Peyer's patch (tissue), 4 donors: ENCODE data around the gene KYAT1.

ENCODE experiments used
- CTCF ChIP-seq, 6 experiments: fragments of 450-650 bp in 4 of 6; fragments of 200-600 bp in 2 of 6; sonication (generic) in 1 of 6; IDR thresholded peaks; one replicate each; pipeline ENCODE4 v1.5.1; 2017 to 2019; ENCODE audit warnings: antibody characterized with exemption in 6 of 6, mild to moderate bottlenecking in 3 of 6, moderate library complexity in 1 of 6
- POLR2A ChIP-seq, 2 donors: fragments of 450-650 bp; IDR thresholded peaks; one replicate each; pipeline ENCODE4 v1.5.1; 2017; ENCODE audit warnings: antibody characterized with exemption in 2 of 2, mild to moderate bottlenecking in 2 of 2, moderate library complexity in 2 of 2

- TF ChIP-seq CTCF (IDR thresholded peaks at IDR 0.05) (no peak), POLR2A (IDR thresholded peaks at IDR 0.05) (no peak)
Observed at GRCh38 chr9:128910906-128911305, 29.2 kb upstream of the KYAT1 start.
